ENCODE measurements around the gene SARDH. TPM values are rescaled to one million over a fixed set of nuclear protein-coding genes. Genes with fewer than 3 reads are reported as not detected.

SARDH gene
- total RNA-seq, 1 experiment from 2014 or later: 20.9 TPM

DNA sequence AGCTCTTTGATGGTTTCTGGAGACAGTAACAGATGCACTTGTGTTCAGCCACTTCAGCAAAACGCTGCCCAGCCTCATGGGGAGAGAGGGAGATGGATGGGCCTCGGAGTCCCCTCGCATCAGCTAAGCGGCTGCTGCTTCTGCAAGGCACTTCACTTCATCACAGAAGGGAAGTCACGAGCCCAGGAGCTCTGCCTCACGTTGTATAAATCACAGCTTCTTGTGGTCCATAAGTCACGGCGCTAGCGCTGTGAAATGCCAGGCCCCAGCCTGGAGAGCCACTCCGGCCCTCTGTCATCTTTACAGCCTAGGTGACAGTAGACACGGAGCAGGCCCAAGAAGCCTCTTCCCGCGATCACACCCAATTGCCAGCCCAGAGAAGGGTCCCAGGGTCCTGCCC lies 78.6 kb downstream of the SARDH start:
- H3K27ac ChIP-seq: no peak overlapping the region
- peaks cover 4% of the 10 kb centered on the region for H3K4me1 ChIP-seq (replicated peaks)
- no peak for DNase-seq (ENCODE audit: low read depth in 1 of 2, low spot score in 2 of 2)
- no peak overlapping the region for H3K4me3 ChIP-seq
- H3K9me3 ChIP-seq (replicated peaks): no peaks in the 10 kb centered on the region
- H3K36me3 ChIP-seq: no peaks in the 10 kb centered on the region
- peaks cover 12% of the 10 kb centered on the region; the same call in 1 of the 2 replicates for H3K27me3 ChIP-seq (replicated peaks)

DNA sequence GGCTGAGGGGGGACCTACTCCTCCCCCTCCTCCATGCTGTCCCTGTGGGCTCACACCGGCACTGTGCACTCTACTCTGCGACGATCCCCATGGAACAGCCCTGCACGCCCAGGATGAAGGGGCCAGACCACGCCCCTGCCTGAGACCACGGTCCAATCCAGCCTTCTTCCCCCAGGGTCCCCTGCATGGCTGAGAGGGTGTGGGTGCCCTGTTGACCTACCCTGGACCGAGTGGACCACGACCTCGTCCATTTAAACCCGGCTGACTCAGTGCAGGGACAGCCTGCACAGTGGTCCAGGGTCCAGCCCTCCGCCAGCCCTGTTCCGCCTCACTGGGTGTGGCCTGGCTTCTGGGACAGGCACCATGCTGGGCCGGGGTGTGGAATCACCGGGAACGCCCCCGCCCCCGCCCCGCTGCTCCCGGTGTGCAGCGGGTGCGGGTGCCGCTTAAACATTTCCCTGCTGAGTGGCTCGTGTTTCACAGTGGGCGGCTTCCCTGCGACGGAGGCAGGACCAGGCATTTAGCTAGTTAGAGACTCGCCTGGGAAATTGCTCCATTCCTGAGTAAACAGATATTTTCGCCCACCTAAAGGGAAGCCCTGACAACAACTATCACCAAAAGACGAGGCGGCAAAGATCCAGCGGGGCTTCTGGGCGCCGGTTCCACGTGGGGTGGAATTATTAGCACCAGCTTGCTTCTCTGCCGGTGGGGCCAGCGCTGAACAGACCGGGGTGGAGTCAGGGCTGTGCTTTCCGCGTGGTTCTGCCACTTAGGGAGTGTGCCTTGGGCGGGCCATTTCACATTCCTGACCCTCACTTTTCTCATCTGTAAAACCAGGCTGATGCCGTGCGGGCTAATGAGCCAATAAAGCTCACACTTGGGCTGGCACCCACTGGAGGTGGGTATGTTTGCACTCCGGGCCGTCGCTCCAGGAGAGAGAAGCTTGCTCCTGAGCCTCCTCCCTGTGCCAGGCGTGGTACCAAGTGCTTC lies 79.4 kb downstream of the SARDH start:
- DNase-seq (ENCODE audit: low read depth in 1 of 2, low spot score in 2 of 2): no peak
- Histone ChIP-seq H3K27ac (no peak overlapping the region), H3K27me3 (replicated peaks) (peaks cover 14% of the 10 kb centered on the region; the same call in 1 of the 2 replicates), H3K9me3 (replicated peaks) (no peaks in the 10 kb centered on the region), H3K4me1 (replicated peaks) (peaks cover 4% of the 10 kb centered on the region), H3K4me3 (no peak overlapping the region), H3K36me3 (no peaks in the 10 kb centered on the region)

DNA sequence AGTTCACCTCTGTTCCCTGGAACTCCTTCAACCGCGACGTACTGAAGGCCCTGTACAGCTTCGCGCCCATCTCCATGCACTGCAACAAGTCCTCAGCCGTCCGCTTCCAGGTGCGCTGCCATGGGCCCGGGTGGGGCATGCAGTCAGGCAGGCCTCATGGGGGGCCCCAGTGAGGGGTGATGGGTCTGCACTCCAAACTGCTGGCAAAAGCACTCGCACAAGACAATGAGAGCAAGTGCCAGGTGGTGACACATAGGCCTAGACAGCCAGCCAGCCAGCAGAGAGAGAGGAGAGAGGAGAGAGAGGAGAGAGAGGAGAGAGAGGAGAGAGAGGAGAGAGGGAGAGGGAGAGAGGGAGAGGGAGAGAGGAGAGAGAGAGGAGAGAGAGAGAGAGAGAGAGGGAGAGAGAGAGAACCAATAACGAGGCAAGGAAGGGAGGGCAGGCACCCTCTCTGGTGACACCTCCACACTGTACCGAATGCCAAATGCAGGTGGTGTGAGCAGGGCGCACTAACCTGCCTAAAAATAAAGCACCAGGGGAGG lies 81.0 kb downstream of the SARDH start:
- H3K27ac ChIP-seq: no peak overlapping the region
- no peaks in the 10 kb centered on the region for H3K36me3 ChIP-seq
- H3K4me3 ChIP-seq: no peak overlapping the region
- H3K4me1 ChIP-seq (replicated peaks): peaks cover 4% of the 10 kb centered on the region
- peaks cover 17% of the 10 kb centered on the region; the same call in 1 of the 2 replicates for H3K27me3 ChIP-seq (replicated peaks)
- no peak for DNase-seq (ENCODE audit: low read depth in 1 of 2, low spot score in 2 of 2)
- H3K9me3 ChIP-seq (replicated peaks): no peaks in the 10 kb centered on the region

DNA sequence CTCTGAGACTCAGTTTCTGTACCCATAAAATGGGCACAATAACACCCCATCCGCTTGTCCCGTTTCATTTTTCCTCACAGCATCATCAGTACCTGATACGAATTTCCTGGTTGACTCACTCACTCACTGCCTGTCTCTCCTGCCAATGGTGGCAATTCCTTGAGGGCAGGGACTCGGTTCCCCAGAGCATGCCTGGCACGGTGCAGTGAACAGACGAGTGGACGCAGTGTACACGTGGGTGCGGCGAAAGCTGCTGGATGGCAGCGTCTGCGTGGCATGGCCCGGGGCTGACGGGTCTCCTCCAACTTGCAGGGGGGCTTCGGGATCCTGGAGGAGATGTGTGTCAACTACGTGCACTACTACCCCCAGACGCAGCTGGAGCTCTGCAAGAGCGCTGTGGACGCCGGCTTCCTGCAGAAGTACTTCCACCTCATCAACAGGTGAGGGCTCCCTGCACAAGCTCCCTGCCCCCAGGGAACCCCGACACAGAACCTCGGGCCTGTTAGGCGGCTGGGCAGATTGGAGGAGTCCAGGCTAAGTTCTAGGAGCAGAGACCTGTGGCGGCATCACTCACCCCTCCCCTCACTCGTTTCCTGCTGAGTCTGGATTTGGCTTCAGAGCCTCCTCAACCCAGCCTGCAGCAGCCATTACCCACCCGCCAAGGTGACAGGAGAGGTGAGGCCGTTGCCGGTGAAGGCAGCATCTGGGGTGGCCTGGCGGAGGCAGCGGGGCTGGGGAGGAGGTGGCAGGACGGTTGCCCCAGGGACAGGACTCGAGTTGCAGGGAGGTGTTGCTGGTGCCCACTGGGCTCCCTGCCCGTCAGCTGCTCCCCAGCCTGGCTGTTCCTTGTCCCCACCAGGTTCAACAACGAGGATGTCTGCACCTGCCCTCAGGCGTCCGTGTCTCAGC lies 81.7 kb downstream of the SARDH start:
- no peak for DNase-seq (ENCODE audit: low read depth in 1 of 2, low spot score in 2 of 2)
- Histone ChIP-seq H3K4me3 (no peak overlapping the region), H3K36me3 (no peaks in the 10 kb centered on the region), H3K9me3 (replicated peaks) (no peaks in the 10 kb centered on the region), H3K4me1 (replicated peaks) (peaks cover 4% of the 10 kb centered on the region), H3K27ac (no peak overlapping the region), H3K27me3 (replicated peaks) (peaks cover 19% of the 10 kb centered on the region; the same call in 1 of the 2 replicates)

DNA sequence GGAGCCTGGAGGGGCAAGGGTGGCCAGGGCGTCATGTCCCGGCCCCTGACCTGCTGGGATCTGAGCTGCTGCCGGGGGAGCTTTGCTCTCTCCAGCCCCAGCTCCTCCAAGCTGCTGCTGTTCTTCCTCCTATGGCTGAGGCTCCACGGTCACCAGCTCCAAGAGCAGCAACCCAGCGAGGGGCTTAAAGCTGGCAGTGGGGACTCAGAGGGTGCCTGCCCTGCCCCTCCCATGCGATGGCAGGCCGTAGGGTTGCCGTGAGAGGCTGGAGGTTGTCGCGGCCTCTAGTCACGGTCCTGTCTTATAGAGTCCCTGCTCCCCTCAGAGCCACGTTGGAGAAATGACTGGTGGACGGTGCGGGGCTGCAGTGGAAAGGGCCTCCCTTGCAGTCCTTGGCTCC lies 82.5 kb downstream of the SARDH start:
- H3K9me3 ChIP-seq (replicated peaks): no peaks in the 10 kb centered on the region
- H3K36me3 ChIP-seq: no peaks in the 10 kb centered on the region
- DNase-seq (ENCODE audit: low read depth in 1 of 2, low spot score in 2 of 2): no peak
- H3K27me3 ChIP-seq (replicated peaks): peaks cover 21% of the 10 kb centered on the region; the same call in 1 of the 2 replicates
- H3K4me1 ChIP-seq (replicated peaks): peaks cover 4% of the 10 kb centered on the region
- H3K4me3 ChIP-seq: no peak overlapping the region
- H3K27ac ChIP-seq: no peak overlapping the region

DNA sequence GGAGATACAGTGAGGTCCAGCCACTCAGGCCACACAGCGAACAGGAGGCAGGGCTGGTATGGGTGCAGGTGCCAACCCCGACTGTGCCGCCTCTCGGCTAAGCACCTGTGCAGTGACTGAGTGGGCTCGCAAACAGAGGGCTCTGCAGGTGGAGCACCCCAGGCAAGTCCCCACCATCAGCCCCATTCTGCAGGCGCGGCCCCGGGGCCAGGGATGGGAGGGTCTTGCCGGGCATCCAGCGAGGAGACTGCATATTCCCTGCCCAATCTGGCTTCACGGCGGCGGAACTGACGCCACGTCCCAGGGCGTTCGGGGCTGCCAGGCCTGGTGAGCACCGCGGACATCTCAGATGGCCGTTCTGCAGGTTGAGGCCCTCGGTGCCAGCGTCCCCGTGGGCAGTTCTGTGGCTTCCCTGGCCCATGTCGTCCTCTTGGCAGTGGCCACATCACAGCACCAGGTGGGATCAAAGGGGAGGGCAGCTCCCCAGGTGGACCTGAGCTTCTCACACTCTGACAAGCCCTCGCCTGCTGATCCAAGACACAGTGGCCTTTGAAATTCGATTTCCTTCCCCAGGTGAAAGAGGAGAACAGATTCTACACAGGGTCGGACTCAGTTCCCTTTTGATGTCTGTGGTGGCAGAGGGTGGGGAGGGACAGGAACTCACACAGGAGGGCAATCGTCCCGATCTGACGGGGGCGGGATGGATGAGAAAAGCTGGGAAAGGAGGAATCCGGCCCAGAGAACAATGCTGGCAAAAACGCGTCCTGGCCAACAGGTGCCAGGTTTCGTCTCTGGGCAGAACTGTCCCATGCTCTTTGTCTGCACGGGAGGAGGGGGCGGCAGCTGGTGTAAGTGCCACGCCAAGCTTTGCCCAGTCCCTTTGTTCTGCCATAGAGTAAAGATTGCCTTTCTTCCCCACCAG lies 83.2 kb downstream of the SARDH start:
- Histone ChIP-seq H3K4me3 (no peak overlapping the region), H3K4me1 (replicated peaks) (peaks cover 4% of the 10 kb centered on the region), H3K27ac (no peak overlapping the region), H3K27me3 (replicated peaks) (peaks cover 18% of the 10 kb centered on the region; the same call in 1 of the 2 replicates), H3K36me3 (no peaks in the 10 kb centered on the region), H3K9me3 (replicated peaks) (no peaks in the 10 kb centered on the region)
- no peak for DNase-seq (ENCODE audit: low read depth in 1 of 2, low spot score in 2 of 2)

DNA sequence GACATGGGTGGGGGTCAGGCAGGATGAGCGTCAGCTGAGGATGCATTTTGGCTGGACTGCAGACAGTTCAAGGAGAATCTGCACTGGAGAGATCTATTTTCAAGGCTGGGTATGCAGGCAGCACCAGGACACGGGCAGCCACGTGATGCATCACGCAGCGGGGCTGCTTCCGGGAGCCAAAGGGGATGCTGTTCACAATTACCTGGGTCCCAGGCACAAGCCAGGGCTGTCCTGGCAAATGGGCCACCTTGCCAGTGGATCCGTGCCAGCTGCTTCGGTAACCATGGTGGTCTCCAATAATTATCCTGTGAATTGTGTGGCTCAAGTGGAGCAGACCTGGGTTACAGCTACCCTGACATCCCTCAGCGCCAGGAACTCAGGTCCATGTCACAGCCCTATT lies 84.5 kb downstream of the SARDH start:
- no peaks in the 10 kb centered on the region for H3K36me3 ChIP-seq
- peaks cover 4% of the 10 kb centered on the region; the same call in 1 of the 2 replicates for H3K4me1 ChIP-seq (replicated peaks)
- peaks cover 25% of the 10 kb centered on the region; the same call in 1 of the 2 replicates for H3K27me3 ChIP-seq (replicated peaks)
- no peak overlapping the region for H3K4me3 ChIP-seq
- no peaks in the 10 kb centered on the region for H3K9me3 ChIP-seq (replicated peaks)
- no peak overlapping the region for H3K27ac ChIP-seq
- no peak for DNase-seq (ENCODE audit: low read depth in 1 of 2, low spot score in 2 of 2)

DNA sequence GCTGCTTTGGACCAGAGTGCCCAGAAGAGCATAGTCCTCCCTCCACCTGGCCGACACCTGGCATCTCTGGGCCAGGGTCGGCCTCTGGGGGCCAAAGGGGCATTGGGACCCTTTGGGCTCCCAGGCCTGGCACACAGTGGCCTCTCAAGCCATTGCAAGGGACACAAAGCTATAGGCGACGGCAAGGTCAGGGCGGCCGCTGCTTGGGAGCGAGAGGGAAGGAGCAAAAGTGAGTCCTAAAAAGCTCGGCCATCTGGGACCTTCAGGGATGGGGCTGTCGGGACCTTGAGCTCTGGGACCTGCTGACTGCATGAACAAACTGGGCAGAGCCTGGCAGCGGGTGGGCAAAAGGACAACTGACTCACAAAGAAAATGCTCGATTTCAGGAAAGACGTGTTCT lies 88.1 kb downstream of the SARDH start:
- Histone ChIP-seq H3K27ac (no peak overlapping the region), H3K27me3 (replicated peaks) (peaks cover 25% of the 10 kb centered on the region; the same call in 1 of the 2 replicates), H3K9me3 (replicated peaks) (no peaks in the 10 kb centered on the region), H3K4me1 (replicated peaks) (no peaks in the 10 kb centered on the region), H3K36me3 (no peaks in the 10 kb centered on the region), H3K4me3 (no peak overlapping the region)
- DNase-seq (ENCODE audit: low read depth in 1 of 2, low spot score in 2 of 2): no peak

DNA sequence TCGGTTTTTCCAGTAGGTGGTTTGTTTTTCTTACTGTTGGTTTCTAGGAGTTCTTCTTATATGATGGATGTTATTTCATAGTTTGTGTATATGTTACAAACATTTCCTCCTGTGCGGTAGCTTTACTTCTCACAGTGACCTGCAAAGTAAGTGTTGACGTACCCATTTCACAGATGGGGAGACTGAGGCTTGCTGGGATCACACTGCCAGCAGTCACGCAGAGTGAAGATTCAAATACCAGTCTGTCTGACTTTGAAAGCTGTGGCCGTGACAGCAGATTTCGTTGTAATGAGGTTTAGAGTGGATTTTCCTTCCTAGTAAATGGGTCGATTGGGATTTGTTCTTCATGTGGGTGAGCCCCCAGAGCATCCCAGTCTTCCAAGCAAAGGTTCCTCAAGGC lies 89.0 kb downstream of the SARDH start:
- Histone ChIP-seq H3K27me3 (replicated peaks) (peaks cover 18% of the 10 kb centered on the region; the same call in 1 of the 2 replicates), H3K27ac (no peak overlapping the region), H3K4me1 (replicated peaks) (no peaks in the 10 kb centered on the region), H3K36me3 (no peaks in the 10 kb centered on the region), H3K9me3 (replicated peaks) (no peaks in the 10 kb centered on the region), H3K4me3 (no peak overlapping the region)
- no peak for DNase-seq (ENCODE audit: low read depth in 1 of 2, low spot score in 2 of 2)

DNA sequence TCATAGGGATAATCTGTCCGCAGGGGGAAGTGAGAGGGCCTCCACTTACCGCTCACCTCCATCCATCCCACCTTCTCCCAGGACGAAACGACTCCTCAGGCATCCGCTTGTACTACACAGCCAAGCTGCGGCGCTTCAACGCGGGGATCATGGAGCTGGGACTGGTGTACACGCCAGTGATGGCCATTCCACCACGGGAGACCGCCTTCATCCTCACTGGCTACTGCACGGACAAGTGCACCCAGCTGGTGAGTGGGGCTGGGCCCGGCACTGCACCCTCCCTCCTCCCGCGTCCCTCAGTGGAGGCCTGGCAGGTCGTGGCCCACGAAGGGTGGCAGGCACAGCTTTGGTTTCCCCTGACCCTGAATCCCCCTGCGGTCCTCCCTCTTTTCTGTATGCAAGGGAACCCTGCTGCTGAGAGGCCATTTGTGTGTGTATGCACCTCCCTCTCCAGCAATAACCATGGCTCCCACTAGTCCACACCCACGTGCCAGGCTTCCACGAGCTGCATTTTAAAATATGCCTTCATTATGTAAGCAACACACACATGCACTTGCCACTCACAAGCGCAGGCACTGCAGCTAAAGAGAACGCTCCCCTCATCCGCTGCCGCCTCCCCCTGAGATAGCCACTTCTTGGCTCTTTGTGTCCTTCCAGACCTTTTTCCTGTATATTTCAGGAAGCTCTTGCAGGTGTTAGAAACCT lies 90.2 kb downstream of the SARDH start:
- Histone ChIP-seq H3K4me1 (replicated peaks) (no peaks in the 10 kb centered on the region), H3K4me3 (no peak overlapping the region), H3K27me3 (replicated peaks) (peaks cover 18% of the 10 kb centered on the region; the same call in 1 of the 2 replicates), H3K36me3 (no peaks in the 10 kb centered on the region), H3K9me3 (replicated peaks) (no peaks in the 10 kb centered on the region), H3K27ac (no peak overlapping the region)
- DNase-seq (ENCODE audit: low read depth in 1 of 2, low spot score in 2 of 2): no peak

DNA sequence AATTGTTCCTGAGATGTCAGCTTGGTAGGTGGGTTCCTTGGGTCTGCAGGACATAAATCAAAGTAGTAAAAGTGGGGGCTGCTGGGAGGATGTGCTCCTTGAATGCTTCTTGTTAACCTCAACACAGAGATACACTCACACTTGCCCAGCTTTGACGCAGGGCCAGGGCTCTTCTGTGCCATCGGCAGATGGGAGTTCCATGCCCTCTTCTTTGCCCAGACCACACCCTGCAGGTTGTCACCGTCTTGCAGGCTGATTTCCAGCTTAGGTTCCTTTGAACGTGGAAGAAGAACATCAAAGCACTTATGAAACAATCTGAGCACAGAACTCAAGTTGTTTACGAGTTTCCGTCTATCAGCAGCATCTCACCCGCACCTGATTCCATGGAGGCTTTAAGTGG lies 91.0 kb downstream of the SARDH start:
- no peaks in the 10 kb centered on the region for H3K9me3 ChIP-seq (replicated peaks)
- no peak overlapping the region for H3K4me3 ChIP-seq
- peaks cover 20% of the 10 kb centered on the region; the same call in 1 of the 2 replicates for H3K27me3 ChIP-seq (replicated peaks)
- no peak for DNase-seq (ENCODE audit: low read depth in 1 of 2, low spot score in 2 of 2)
- no peak overlapping the region for H3K27ac ChIP-seq
- H3K36me3 ChIP-seq: no peaks in the 10 kb centered on the region
- H3K4me1 ChIP-seq (replicated peaks): no peaks in the 10 kb centered on the region

DNA sequence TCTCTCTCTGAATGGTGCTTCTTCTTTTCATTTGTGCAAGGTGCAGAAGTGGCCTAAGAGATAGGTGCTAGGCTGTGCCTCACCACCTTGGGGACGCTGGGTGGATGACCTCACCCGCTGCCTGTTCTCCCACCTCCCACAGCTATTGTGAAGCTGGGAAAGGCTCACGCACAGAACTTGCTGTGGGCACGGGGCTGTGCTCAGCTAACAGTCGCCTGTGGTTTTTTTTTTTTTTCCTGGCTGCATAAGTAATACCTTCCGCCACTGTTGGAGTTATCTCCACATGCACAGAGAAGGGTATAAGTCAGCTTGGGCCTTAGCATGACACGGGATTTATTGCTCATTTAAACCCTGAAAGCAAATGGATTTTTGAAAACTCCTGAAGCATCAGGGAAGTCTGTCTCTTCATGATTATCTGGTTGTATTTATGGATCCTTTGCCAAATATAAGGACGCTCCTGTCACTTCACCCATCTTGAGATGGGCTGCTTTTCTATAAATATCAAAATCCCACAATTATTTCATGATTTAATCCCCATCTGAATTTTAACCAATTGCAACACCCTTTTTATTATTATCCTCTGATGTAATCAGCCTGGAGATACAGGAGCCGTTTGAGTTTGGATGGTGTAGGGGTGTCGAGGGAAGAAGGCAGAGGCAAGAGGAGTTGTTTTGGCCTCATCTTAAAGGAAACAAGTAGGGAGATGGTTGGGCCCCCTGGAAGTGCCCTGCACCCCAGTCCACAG lies 93.0 kb downstream of the SARDH start:
- Histone ChIP-seq H3K4me1 (replicated peaks) (no peaks in the 10 kb centered on the region), H3K4me3 (no peak overlapping the region), H3K9me3 (replicated peaks) (no peaks in the 10 kb centered on the region), H3K36me3 (no peaks in the 10 kb centered on the region), H3K27me3 (replicated peaks) (peaks cover 34% of the 10 kb centered on the region; the same call in 1 of the 2 replicates), H3K27ac (no peak overlapping the region)
- no peak for DNase-seq (ENCODE audit: low read depth in 1 of 2, low spot score in 2 of 2)

All from SJSA1 (cell line).